Hepatocyte (in vitro differentiated cells): ENCODE measurements around the gene HECW1. TPM values are rescaled to one million over a fixed set of nuclear protein-coding genes. Genes with fewer than 3 reads are reported as not detected.

ENCODE experiments used
- DNase-seq: peaks from one replicate; pipeline ENCODE4 v3.0.0-alpha.2; 2016; ENCODE audit warnings: low spot score
- H2AFZ ChIP-seq: fragments of 200-600 bp; sonication (generic); 2 replicates; pipeline ENCODE4 v1.6.0; 2016; ENCODE audit warnings: antibody characterized with exemption, mild to moderate bottlenecking
- H3K27ac ChIP-seq: fragments of 200-600 bp; sonication (generic); 2 replicates; pipeline ENCODE4 v1.5.1; 2016; ENCODE audit warnings: mild to moderate bottlenecking
- H3K27me3 ChIP-seq: fragments of 200-600 bp; sonication (generic); 2 replicates; pipeline ENCODE4 v1.6.1; 2016
- H3K36me3 ChIP-seq: fragments of 200-600 bp; sonication (generic); replicated peaks from 2 replicates; pipeline ENCODE4 v1.5.1; 2016; ENCODE audit warnings: low read depth; ENCODE audit not compliant: insufficient read depth
- H3K4me1 ChIP-seq: fragments of 200-600 bp; sonication (generic); 2 replicates; pipeline ENCODE4 v1.5.1; 2016; ENCODE audit warnings: mild to moderate bottlenecking, moderate library complexity; ENCODE audit not compliant: insufficient read depth
- H3K4me2 ChIP-seq: fragments of 200-600 bp; sonication (generic); 2 replicates; pipeline ENCODE4 v1.6.0; 2016
- H3K4me3 ChIP-seq: fragments of 200-600 bp; sonication (generic); 2 replicates; pipeline ENCODE4 v1.5.1; 2016; ENCODE audit warnings: mild to moderate bottlenecking
- H3K79me2 ChIP-seq: fragments of 200-600 bp; sonication (generic); 2 replicates; pipeline ENCODE4 v1.6.0; 2017; ENCODE audit warnings: mild to moderate bottlenecking
- H3K9me2 ChIP-seq: fragments of 200-600 bp; sonication (generic); replicated peaks from 2 replicates; pipeline ENCODE4 v1.6.0; 2017; ENCODE audit warnings: mild to moderate bottlenecking; ENCODE audit not compliant: insufficient read depth
- H3K9me3 ChIP-seq: fragments of 200-600 bp; sonication (generic); 2 replicates; pipeline ENCODE4 v1.5.1; 2016; ENCODE audit warnings: low read depth, mild to moderate bottlenecking
- H4K20me1 ChIP-seq: fragments of 200-600 bp; sonication (generic); 2 replicates; pipeline ENCODE4 v1.6.0; 2016; ENCODE audit warnings: mild to moderate bottlenecking; ENCODE audit not compliant: insufficient read depth, poor library complexity, severe bottlenecking
- CTCF ChIP-seq: fragments of 200-600 bp; sonication (generic); IDR thresholded peaks from 2 replicates; pipeline ENCODE4 v1.5.1; 2016; ENCODE audit warnings: antibody characterized with exemption, mild to moderate bottlenecking; ENCODE audit not compliant: poor library complexity
- EZH2 ChIP-seq: fragments of 200-600 bp; sonication (generic); IDR thresholded peaks from 2 replicates; pipeline ENCODE4 v1.6.1; 2016; ENCODE audit warnings: antibody characterized with exemption, mild to moderate bottlenecking, borderline replicate concordance
- EZH2phosphoT487 ChIP-seq: fragments of 200-600 bp; sonication (generic); IDR thresholded peaks from one replicate; pipeline ENCODE4 v1.6.1; 2018; ENCODE audit warnings: antibody characterized with exemption, mild to moderate bottlenecking, low read depth, moderate library complexity; ENCODE audit not compliant: unreplicated experiment, severe bottlenecking
- WGBS: methylation state at CpG from one replicate; pipeline ENCODE4 v1.1.6; 2016; ENCODE audit warnings: low lambda C conversion rate; ENCODE audit errors: missing lambda C conversion rate; 5-methylcytosine and 5-hydroxymethylcytosine counted together
- polyA plus RNA-seq: library from polyadenylated mRNA; unstranded; fragments of >200 nt; fragmentation: Nextera tagmentation; extraction: Ambion mirVana; gene quantifications from 2 replicates; pipeline ENCODE4 v1.2.1, GENCODE V29; 2016
- total RNA-seq: library from RNA; depleted of rRNA; stranded (reverse); fragments of >200 nt; gene quantifications from 2 replicates; pipeline ENCODE4 v1.2.3, GENCODE V29; 2014

Gene HECW1
- total and polyA plus RNA-seq, 2 experiments from 2014 or later: 1.5 to 7.6 TPM

GRCh38 chr7:43528576-43529354 lies 416.3 kb downstream of the HECW1 start:
- H3K4me3 ChIP-seq: no peak overlapping the region
- no peaks in the 10 kb centered on the region for H3K27me3 ChIP-seq
- WGBS: 76% methylated on average over 10 of the region's 10 CpGs
- no peak for DNase-seq
- no peaks in the 10 kb centered on the region for H3K9me3 ChIP-seq
- H3K27ac ChIP-seq: no peak overlapping the region
- no peak overlapping the region for H2AFZ ChIP-seq
- H4K20me1 ChIP-seq: no peaks in the 10 kb centered on the region
- no peaks in the 10 kb centered on the region for H3K36me3 ChIP-seq
- no peak for TF ChIP-seq CTCF
- TF ChIP-seq EZH2: no peak
- no peak for TF ChIP-seq EZH2phosphoT487
- H3K9me2 ChIP-seq: no peaks in the 10 kb centered on the region
- H3K79me2 ChIP-seq: no peaks in the 10 kb centered on the region
- no peaks in the 10 kb centered on the region for H3K4me1 ChIP-seq
- H3K4me2 ChIP-seq: no peak overlapping the region

- 58% methylated on average over 6 of the region's 6 CpGs for WGBS
- peak overlapping the region; percentile 7 for H3K4me2 ChIP-seq
- TF ChIP-seq EZH2: no peak
- H2AFZ ChIP-seq: no peak overlapping the region
- DNase-seq: no peak
- no peaks in the 10 kb centered on the region for H3K9me3 ChIP-seq
- H3K27ac ChIP-seq: no peak overlapping the region
- no peak overlapping the region for H3K4me3 ChIP-seq
- H3K36me3 ChIP-seq: no peaks in the 10 kb centered on the region
- no peaks in the 10 kb centered on the region for H3K79me2 ChIP-seq
- peaks cover 7% of the 10 kb centered on the region for H3K4me1 ChIP-seq
- no peaks in the 10 kb centered on the region for H3K9me2 ChIP-seq
- no peaks in the 10 kb centered on the region for H4K20me1 ChIP-seq
- no peaks in the 10 kb centered on the region for H3K27me3 ChIP-seq
Observed at GRCh38 chr7:43530553-43531410, 418.3 kb downstream of the HECW1 start.

GRCh38 chr7:43531700-43532099 lies 419.3 kb downstream of the HECW1 start:
- no peaks in the 10 kb centered on the region for H4K20me1 ChIP-seq
- H3K36me3 ChIP-seq: no peaks in the 10 kb centered on the region
- TF ChIP-seq CTCF (no peak), EZH2phosphoT487 (no peak), EZH2 (no peak)
- no peaks in the 10 kb centered on the region for H3K79me2 ChIP-seq
- no peak overlapping the region for H3K4me2 ChIP-seq
- WGBS: 67% methylated on average over 9 of the region's 9 CpGs
- no peak overlapping the region for H3K27ac ChIP-seq
- H2AFZ ChIP-seq: no peak overlapping the region
- no peaks in the 10 kb centered on the region for H3K9me2 ChIP-seq
- H3K9me3 ChIP-seq: no peaks in the 10 kb centered on the region
- peaks cover 12% of the 10 kb centered on the region for H3K4me1 ChIP-seq
- no peaks in the 10 kb centered on the region for H3K27me3 ChIP-seq
- no peak for DNase-seq
- H3K4me3 ChIP-seq: no peak overlapping the region
